Ovary (tissue), 3 donors: ENCODE data around the gene LRRC51.

Source experiments
- EP300 ChIP-seq: sonication (generic); formaldehyde crosslinking; IDR thresholded peaks from one replicate; pipeline ENCODE4 v1.6.1; 2017; ENCODE audit warnings: antibody characterized with exemption
- POLR2A ChIP-seq: fragments of 450-650 bp; IDR thresholded peaks from one replicate; pipeline ENCODE4 v1.6.1; 2017; ENCODE audit warnings: antibody characterized with exemption, mild to moderate bottlenecking, moderate library complexity
- TF ChIP-seq, protein P1 (sequence below), 3 donors: fragments of 450-650 bp in 2 of 3; fragments of 200-600 bp in 1 of 3; IDR thresholded peaks; one replicate each; pipeline versions ENCODE4 v1.5.1 to v1.8.0; 2016 to 2022; ENCODE audit warnings: antibody characterized with exemption in 3 of 3, mild to moderate bottlenecking in 1 of 3
- donor health status: DM: no; HTN: no; CAD: no.

DNA sequence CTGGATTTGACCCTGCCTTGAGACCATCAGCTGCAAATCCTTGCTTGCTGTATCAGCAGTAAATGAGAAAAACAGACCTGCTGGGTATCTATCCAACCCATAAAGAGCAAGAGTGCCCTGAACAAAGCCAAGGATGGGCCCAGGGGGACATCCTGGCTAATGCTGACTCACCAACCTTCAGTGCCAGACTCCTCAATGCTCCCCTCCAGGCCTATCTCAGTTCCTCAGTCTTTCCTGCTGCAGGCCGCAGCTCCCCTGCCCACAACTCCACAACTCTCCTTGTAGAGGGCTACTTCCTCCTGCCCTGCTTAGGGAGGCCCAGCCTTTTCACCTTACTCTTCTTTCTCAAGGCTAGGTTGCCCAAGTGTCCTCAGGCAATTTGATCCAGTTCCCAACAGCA, 19.8 kb downstream of the LRRC51 start:
- TF ChIP-seq, protein P1, sequence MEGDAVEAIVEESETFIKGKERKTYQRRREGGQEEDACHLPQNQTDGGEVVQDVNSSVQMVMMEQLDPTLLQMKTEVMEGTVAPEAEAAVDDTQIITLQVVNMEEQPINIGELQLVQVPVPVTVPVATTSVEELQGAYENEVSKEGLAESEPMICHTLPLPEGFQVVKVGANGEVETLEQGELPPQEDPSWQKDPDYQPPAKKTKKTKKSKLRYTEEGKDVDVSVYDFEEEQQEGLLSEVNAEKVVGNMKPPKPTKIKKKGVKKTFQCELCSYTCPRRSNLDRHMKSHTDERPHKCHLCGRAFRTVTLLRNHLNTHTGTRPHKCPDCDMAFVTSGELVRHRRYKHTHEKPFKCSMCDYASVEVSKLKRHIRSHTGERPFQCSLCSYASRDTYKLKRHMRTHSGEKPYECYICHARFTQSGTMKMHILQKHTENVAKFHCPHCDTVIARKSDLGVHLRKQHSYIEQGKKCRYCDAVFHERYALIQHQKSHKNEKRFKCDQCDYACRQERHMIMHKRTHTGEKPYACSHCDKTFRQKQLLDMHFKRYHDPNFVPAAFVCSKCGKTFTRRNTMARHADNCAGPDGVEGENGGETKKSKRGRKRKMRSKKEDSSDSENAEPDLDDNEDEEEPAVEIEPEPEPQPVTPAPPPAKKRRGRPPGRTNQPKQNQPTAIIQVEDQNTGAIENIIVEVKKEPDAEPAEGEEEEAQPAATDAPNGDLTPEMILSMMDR (IDR thresholded peaks at IDR 0.05), result no peak
- TF ChIP-seq POLR2A (no peak), EP300 (no peak)
